GM12864 (cell line): ENCODE results near the gene SMIM24.
A peak's percentile ranks its signal among the peaks of the same experiment; 100 is the strongest.

Experiments
- DNase-seq: peaks from one replicate; pipeline ENCODE4 v3.0.0-alpha.2; 2011; ENCODE audit warnings: low read depth
- H3K4me3 ChIP-seq: 2 replicates; pipeline ENCODE4 v1.5.1; 2011; ENCODE audit warnings: mild to moderate bottlenecking, low read depth, low read length, control low read depth
- CTCF ChIP-seq: IDR thresholded peaks from 2 replicates; pipeline ENCODE4 v1.5.1; 2011; ENCODE audit warnings: low read depth, mild to moderate bottlenecking, moderate library complexity, low read length, control low read depth, inconsistent platforms; ENCODE audit errors: missing control alignments

SMIM24 gene

DNA sequence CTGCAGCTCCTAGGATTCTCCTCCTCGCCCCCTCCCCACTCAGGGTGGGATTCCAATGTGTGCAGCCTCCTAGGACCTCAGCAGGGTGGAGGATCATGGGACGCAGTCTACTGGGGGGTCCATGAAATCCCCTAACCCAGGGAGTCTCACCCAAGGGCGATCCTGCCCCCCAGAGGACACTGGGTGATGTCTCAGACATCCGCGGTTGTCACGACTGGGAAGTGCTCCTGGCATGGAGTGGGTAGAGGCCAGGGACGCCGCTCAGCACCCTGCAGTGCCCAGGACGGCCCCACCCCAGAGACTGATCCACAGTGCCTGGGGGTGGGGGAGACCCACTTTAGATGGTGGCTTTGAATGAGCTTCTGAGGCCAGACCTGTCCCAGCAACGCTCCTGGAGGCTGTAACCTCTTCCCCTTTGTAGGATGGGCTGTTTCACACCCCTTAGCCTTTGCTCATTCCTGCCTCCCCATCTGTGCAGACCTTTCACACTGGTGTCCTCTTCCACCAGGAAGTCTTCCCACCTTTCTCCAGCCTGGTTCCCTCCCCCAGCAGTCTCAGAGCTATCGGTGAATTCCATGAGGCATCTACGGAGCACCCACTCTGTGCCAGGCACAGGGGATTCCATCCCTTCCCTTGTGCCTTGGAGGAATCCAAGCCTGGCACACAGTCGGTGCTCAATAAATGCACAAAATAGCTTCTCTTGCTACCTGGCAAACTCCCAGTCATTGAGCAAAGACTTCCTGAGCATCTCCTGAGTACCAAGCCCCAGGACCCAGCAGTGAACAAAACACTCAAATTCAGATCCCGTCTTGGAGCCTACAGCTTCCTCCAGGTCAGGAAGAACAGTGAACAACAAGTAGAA lies 10.5 kb downstream of the SMIM24 start:
- no peak for DNase-seq
- no peak overlapping the region for H3K4me3 ChIP-seq
- peak; percentile 10 for TF ChIP-seq CTCF

DNA sequence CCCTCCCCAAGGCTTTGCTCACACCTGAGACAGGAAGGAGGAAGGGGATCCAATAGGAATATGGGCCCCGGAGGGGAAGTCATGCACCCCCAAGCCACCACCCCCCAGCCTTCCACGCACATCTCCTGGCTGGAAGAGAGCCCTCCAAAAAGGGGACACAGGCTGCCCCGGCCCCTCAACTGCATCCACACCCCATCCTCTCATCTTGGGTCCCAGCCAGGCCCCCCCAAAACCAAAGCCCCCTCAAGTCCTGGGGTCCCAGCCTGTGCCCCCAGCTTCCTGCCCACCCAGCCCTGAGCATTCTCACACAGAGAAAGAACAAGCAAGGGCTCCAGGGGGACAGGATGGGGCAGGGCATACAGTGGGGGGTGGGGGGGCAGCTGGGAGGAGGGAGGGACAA lies 12.1 kb downstream of the SMIM24 start:
- DNase-seq, result no peak
- no peak overlapping the region for H3K4me3 ChIP-seq

DNA sequence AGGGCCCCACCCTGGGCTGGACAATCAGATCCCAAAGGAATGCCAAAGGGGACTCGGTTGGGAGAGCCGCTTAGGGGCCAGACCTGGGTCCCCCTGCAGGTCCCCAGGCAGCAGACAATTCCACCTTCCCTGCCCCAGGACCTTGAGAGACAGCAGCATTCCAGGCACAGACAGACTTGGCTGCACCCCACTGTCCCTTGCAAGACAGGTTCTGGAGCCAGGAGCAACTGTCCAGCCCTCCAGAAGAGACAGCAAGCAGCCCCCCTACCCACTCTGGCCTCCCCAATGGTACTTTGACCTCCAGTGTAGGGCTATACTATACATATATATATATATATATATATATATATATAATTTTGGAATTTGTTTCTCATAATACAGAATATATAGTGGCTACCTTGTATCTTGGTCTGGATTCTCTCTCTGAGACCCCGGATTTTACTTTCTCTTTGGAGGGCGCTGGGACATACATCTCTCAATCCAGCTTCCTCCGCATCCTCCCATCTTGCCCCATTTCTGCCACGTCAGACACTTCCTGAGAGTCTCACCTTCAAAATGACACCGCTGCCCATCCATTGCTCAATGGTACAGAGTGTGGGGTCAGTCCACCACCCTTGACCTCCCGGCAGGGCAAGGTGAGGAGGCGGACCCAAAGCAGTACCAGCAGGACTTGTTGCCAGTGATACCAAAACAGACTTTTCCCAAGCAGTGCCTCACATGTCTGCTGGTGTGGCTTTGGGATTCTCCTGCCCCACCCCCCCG lies 12.7 kb downstream of the SMIM24 start:
- no peak overlapping the region for H3K4me3 ChIP-seq
- no peak for DNase-seq
- TF ChIP-seq CTCF, result no peak

More for the DNA sequence above, 12.1 kb downstream of the SMIM24 start:
- TF ChIP-seq CTCF, result no peak

DNA sequence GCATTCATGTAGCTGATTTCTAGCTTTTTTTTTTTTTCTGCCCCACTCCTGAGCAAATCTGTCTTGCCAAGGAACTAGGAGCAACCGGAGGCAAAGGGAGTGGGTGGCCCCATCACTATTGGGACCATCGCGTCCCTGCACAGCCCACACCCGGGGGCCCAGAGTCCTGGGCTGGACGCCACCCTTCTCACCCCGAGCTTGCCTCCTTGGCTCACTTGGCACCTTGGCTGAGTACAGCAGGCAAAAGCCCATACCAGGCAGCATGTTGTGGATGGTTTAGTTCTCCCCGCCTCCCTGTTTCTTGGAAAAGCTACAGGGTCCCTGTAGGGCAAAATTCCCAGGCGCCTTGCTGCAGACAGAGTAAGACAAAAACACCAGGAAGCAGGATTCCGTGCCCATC lies 13.7 kb downstream of the SMIM24 start:
- TF ChIP-seq CTCF, result no peak
- no peak for DNase-seq
- no peak overlapping the region for H3K4me3 ChIP-seq

GRCh38 chr19:3465552-3465951 lies 14.8 kb downstream of the SMIM24 start:
- no peak for DNase-seq
- no peak overlapping the region for H3K4me3 ChIP-seq
- no peak for TF ChIP-seq CTCF

DNA sequence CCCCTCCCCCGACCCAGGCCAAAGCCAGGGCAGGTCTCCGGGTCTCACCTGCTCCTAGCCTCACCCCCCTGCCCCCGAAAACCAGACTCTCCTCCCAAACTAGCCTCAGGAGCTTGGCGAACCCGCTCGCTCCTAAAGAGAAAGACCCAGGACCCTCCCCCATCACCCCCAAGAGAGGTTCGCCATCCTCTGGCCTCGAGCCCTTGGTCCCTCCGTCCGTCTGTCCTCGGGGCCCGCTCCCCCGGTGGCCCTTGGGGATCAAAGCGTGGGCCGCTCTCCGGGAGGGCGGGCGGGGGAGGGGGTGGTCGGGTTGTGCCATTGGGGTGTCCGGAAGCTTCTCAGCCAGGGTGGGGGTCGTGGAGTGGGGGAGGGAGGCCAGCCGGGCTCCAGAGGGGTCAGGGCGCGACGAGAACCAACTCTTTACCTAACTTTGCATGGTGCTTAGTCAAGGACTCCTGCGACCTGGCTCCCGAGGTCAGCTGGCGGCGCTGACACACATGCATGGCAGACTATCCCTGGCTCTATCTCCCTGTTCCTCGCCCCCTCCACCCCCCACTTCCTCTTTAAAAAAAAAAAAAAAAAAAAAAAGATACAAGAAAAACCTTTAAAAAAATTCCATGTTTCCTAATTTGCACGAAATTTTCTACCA lies 15.6 kb downstream of the SMIM24 start:
- no peak for DNase-seq
- no peak for TF ChIP-seq CTCF
- H3K4me3 ChIP-seq, result no peak overlapping the region
